Dedifferentiated amniotic fluid mesenchymal stem cell (primary cell): ENCODE results near the gene HOXA2.

Experiments used
- DNase-seq: peaks from one replicate; pipeline ENCODE4 v3.0.0-alpha.2; 2016; ENCODE audit errors: extremely low spot score

HOXA2 gene

GRCh38 chr7:27111751-27112277 lies 9.3 kb upstream of the HOXA2 start:
- no peak for DNase-seq

DNA sequence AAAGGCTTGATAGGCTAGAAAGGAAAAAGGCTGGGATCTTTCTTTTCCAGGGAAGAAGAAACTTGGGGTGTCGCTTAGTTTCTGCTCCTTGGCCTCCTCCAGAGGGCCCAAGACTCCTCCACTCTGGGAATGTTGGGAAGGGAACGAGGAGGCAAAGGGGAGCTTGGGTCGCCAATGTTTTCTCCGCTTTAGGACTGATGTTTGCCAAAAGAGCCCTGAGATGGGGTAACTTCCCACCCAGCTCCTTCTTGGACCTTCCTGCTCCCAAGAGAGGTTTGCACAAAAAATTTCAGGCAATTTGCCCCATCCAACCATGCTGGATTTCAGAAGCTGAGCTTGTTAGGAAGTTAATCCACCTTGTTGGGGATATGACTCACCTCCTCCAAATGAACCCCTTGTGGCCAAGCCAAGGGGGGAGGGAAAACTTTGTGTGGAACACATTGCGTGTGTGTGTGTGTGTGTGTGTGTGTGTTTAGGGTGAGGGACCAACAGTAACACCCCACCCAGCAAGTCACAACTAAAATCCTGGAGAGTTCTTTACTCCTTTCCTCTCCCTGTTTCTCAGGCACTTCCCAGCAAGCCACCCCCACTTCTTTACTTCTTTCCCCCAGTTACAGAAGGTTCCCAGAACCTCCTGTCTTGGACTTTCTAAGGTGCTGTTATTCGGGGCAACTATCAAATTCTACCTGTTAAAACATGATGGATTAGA lies 8.7 kb upstream of the HOXA2 start:
- DNase-seq = no peak

- DNase-seq = no peak
These were observed 7.9 kb upstream of the HOXA2 start for GRCh38 chr7:27110186-27111031.

DNA sequence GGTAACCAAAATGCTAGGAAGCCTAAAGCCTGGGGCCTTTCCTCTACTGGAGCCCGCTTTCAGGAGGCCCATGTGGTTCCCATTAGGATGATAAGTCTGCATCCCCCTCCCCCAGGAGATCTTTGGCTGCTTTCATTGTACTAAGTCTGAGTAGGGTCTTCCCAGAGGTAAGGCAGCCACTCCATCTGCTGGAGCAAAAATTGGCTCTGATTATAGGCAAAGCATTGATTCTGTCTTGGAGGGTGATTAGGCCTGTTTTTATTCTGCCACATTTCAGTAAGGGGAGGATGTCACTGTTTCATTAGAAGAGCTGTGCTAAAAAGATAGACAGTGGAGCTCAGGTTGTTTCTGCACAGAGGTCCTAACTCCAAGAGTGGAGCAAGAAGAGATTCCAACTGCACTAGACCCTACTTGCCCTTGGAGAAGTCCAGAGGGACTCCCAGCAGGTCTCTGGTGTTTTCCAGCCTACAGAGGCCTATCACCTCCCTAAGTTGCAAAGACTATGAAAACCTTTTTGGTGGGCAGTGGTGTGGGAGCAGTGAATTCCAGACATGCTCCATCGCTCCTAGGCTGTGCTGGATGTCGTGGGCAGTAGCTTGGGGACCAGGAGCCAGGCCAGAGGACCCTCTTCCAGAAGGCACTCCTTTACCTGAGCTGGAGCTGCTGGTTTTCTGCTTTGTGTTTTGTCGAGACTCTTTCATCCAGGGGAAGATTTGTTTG lies 7.1 kb upstream of the HOXA2 start:
- DNase-seq = no peak

GRCh38 chr7:27108390-27109127 lies 6.1 kb upstream of the HOXA2 start:
- DNase-seq = no peak

DNA sequence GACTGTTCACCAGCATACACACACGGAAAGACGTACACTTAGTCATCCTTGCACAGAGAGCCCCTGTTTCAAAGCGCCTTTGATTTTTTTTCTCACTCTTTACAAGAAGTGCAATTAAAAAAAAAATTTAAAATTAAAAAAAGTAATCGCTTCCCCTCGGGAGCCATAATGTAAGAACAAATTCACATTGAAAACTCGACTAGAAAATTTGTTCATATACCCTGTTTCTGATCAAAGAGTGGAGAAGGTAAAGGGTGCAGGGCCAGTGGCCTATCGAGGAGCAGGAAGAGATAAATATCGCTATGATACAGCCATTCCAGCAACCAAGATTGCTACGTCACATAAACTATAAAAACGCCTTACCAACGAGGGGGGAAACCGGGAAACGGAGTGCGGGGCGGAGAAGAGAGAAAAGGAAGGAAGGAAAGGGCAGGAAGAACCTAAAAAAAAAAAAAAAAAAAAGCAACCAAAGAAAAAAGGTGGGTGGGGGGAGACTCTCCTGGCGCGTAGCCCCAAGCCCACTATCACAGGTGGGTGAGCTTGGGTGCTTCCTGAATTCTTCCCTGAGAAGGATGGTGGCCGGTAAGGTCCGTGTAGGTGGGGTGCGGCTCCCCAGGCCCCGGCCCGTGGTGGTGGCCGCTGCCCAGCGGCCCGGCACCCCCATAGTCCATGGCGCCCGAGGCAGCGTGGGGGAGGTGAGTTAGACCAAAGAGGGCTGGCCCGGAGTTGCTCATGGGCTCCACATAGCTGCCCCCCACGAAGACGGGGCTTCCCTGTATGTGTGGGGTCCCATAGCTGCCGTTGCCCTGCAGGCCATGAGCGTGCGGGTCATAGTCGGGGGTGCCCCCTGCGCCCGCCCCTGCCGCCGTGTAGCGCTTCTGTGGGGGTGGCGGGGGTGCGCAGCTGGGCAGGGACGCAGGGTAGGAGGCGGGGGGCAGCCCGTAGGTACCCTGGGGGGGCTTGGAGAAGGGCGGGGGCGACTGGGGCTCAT lies 5.2 kb upstream of the HOXA2 start:
- no peak for DNase-seq

DNA sequence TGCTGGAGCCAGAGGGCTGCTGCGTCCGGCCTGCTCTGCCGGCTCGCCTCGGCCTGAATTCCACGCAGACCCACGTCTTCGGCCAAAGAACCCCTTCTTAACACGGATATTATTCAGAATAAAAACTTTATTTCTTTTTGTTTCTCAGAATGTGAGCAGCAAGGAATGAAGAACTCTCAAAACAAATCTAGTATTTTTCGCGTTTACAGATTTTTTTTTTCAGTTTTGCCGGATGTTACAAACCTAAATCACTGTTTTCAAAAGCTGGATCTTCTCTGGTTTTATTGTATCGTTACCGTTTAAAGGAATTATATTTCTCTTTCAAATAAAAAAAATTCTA lies 4.4 kb upstream of the HOXA2 start:
- no peak for DNase-seq

- no peak for DNase-seq
These were observed 3.9 kb upstream of the HOXA2 start for GRCh38 chr7:27106181-27106900.

- DNase-seq = no peak
These were observed 3.0 kb upstream of the HOXA2 start for GRCh38 chr7:27105301-27106031.

- DNase-seq = no peak
These were observed 2.0 kb upstream of the HOXA2 start for GRCh38 chr7:27104341-27105058.

DNA sequence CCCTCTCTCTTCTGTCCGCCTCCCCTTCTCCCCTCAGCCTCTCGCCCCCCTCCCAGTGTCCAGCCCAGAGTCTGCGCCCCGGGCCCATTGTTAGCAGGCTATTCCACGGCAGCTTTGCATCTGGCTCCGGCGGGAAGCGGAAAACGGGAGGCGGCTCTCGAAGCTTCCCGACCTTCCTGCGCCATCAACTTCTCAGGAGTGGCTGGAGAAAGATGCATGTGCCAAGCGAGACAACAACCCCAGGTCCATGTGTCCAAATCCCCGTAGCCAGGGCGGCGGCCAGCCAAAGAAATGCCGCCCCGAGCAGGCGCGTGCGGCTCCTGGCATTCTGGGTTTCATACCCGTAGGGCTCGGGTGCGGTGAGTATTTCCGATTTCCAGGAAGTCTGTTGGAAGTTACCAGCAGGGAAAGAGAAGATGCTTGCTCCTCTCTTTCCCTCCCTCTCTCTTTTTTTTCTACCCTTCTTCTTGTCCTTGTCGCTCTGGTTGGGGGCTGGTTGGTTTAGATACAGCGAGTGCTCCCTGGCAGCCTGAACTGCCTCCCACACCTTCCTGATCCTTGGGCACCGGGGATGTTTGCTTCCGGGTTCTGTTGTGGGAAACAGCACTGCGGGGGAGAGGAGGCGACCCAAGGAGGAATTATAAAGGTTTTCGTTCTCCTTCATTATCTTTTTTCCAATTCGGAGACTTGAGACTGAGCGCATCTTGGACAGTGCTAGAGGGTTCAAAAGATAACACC lies 1.2 kb upstream of the HOXA2 start:
- no peak for DNase-seq

DNA sequence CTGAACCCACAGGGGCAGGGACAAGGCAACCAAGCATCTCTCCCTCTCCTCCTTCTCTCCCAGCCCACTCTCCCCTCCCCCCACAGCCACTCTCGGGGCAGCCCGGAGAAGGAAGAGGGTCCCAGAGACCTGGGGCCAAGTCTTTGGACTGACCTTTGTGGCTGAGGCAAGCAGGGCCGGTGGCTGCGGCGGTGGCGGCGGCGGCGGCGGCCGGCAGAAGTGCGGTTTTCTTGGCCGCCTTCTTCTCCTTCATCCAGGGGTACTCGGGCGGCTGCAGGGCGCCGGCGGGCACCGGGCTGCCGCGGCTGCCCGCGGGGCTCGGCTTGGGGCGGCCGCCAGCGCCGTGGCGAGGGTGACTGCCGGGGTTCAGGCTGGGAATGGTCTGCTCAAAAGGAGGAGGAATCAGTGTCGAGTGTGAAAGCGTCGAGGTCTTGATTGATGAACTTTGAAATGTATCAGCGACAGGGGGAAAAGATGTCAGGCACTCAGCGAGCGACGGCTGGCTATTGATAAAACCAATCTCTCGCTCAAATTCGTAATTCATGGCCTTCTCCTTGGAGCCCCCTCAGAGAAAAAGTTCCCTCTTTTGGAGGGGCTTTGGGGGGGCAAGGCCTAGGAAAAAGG lies 414 bp downstream of the HOXA2 start:
- DNase-seq = no peak

- no peak for DNase-seq
These were observed 1.1 kb downstream of the HOXA2 start for GRCh38 chr7:27101171-27101956.

- no peak for DNase-seq
These were observed 1.8 kb downstream of the HOXA2 start for GRCh38 chr7:27100694-27101170.

- no peak for DNase-seq
These were observed 2.8 kb downstream of the HOXA2 start for GRCh38 chr7:27099453-27100370.
